GM19193 (cell line): ENCODE measurements around the gene SFT2D1.

Source experiments
- POLR2A ChIP-seq: IDR thresholded peaks from 4 replicates; pipeline ENCODE4 v1.6.1; 2011; ENCODE audit not compliant: insufficient read depth, insufficient read length; ENCODE audit errors: extremely low read depth

The SFT2D1 gene

DNA sequence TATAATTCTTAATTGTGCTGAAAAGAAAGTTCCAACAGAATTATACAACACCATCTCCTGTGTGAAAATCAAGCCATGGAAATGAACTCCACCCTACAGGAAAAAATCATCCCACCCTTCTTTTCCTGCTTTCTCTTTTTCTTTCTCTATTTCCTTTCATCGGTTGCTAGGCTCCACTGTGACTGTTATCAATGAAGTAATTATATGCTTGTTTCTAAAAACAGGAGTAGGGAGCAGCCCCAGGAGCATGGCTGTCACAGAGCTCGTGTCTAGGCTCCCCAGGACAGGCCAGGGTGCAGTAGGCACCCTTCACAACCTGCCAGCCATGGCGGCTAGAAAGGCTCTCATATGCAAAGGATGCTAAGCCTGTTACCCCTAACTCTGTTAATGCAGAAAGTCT is 27.4 kb upstream of the SFT2D1 start:
- TF ChIP-seq POLR2A = no peak

DNA sequence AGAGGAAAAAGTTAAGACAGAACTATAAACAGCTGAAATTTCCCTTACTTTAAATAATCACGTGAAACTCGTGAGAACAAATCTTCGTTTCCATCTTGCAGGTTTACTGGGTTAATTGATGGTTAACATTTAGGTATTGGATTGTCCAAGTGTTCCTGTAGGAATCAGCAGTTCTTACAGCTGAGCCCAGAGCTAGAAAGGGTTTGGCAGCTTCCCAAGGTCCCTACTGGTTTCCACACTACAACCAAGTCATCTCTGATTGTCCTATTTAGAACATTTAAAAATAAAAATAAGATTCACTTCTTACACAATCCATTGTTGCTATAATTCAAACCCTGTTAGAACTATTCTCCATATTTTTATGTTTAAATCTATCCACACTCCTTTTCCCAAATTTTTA is 24.6 kb upstream of the SFT2D1 start:
- TF ChIP-seq POLR2A = no peak

DNA sequence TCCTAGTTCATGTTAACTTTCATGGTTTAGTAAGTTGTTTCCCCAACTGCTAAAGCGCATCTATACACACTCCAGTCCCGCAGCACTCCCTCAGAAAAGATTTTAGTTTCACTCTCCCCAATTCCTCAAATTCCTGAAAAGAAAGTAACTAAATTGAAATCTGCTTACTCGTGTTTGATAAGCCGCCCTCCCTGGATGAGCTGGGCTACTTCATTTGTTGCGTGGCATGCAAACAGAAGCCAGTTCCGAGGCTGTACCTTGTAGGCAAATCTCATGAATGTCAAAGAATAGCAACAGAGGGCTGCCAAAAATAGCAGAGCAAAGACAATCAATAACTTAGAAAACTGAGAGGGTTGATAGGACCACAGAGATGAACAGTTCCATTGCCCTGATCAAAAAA is 23.5 kb upstream of the SFT2D1 start:
- TF ChIP-seq POLR2A = no peak

DNA sequence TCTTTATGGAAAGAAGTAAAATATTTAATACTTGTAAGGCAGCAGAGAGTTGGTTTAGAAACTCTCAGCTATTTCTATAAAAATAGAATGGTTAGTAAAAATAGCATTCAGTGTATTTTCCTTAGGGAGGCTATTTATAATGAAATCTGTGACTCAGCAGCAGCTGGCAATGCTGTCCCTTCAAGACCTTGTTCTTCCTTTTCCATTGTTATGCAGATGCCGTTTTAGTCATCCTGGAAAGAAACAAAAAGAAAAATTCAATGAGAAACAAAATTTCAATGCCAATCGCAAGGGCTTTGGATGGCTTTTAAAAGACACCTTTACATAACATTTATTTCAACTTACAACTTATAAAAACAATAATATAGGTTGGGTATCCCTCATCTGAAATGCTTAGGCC is 22.9 kb upstream of the SFT2D1 start:
- TF ChIP-seq POLR2A = no peak

DNA sequence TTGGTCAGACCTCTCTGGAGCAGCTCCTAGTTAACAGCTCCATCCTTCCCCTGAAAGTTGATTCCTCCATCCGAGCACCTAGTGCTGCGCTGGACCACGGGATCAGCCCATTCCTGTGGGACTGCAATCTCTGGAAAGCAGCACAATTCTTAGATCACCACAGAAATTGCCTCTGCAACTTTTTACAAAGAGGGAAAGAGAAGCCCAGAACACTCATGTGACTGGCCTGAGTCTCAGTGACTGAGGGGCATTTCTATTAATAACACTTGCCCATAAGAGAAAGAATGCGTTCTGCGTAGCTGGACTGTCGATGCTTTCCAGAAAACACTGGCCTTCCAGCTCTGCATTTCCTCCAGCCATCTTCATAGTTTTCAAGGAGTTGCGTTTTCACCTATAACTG is 22.1 kb upstream of the SFT2D1 start:
- no peak for TF ChIP-seq POLR2A

DNA sequence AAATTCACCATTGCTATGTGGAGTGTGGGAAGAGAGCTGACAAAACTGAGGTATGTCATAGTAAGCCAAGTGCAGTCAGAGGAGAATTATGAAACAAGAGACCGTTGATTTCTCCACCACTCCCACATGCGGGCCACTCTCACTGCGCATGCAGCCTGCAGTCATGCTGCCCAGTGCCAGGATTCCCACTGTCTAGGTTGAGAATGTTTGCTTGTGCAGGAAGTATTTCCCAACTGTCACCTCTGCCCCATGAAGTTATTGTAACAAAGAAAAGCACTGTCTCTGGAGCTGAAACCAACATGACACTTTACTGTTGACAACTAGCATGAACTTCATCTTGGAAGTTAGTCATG is 18.7 kb upstream of the SFT2D1 start:
- TF ChIP-seq POLR2A = no peak

DNA sequence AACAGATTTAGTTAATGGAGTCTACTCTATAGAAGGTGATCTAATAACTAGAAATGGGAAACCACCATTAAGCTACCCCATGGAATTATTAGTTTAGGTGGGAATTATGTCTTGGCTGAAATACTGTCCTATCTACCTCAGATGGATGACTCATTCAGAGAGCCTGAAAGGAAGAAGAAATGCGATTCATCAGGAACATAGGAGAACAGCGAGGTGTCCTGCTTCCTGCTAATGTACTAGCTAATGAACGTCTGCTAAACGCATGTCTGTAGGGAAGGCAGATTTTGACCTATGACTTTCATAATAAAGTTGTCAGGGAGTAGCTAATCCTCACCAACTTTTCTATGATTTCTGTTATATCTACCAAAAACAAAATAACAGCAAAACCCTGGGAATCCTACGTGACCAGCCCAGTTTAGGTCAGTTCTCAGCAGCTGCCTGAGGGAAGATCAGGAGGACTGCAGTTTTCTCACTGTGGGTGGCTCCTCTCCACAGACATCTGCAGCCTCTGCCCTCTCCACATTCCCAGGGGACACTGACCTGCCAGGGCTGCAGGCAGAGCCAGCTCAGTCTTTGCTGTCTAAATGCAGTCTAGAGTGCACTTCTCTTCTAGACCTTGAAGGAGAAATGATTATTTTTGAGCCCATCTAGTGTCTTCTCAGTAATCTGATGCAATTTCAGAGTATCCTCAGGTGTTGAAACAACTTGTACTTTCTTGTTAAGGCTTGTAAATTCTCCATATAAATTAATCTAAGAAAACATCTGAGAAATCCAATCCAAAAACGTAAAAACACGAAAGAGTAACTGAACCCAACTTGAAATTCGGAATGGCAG is 18.1 kb upstream of the SFT2D1 start:
- no peak for TF ChIP-seq POLR2A

DNA sequence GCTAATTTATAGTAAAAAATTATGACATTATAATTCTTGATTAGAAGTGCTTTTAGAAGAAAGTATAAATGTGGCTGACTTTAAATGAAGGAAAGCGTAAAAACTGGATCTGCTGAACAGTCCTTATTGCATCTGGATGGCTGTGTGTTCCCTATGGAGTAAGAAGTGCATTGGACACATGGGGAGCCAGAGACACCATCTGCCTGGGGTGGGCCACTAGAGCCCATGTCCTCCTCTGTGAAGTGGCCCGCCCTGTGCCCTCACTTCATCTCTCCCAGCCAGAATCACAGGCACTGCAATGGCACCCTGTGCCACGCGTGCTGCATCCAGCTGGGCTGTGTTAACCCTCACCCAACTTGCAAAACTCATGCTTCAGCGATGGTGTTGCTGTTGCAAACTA is 13.2 kb upstream of the SFT2D1 start:
- TF ChIP-seq POLR2A = no peak

DNA sequence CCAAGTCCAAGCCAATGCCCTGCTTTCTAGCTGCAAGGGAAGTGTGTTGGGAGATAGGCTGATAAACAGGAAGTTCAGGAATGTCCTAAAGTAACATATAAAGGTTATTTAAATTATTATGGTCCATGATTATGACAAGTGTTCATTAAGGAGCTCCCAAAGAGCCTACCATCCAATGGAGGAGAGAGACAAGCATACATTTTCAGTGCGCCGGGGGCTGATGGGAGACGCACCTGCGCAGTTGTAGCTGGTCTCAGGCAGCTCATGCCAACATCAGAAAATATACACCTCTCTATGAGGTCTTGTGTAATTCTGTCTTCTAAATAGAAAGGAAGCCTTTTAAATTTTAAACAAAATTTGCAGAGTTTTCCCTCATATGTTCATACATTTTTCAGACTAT is 12.6 kb upstream of the SFT2D1 start:
- no peak for TF ChIP-seq POLR2A

DNA sequence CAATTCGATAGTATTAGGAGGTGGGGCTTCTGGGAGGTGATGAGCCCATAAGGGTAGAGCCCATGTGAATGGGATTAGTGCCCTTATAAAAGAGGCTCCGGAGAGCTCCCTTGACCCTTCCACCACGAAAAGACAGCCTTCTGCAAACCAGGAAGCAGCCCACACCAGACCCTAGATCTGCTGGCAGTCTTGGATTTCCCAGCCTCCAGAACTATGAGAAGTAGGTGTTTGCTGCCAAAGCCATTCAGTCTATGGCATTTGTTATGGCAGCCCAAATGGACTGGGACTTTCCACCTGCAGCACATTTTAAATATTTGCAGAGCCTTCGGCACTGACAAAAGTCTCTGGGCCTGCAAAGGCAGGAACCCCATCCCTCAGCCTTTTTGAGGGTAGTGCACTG is 11.8 kb upstream of the SFT2D1 start:
- TF ChIP-seq POLR2A = no peak

DNA sequence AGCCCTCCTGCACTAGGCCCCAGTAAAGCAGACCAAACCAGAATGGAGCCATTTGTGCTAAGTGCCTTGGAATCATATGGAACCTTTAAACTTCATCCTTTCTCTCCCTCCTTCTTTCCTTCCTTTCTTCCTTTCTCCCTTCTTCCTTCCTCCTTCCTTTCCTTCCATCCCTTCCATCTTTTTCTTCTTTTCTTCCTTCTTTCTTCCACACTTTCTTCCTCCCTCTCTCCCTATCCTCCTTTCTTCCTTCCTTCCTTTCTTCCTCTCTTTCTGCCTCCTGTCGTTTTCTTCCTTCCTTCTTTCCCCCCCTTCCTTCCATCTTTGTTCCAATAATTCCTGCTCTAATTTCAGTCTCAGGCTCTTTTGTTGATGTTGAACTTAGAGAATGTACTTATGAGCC is 11.2 kb upstream of the SFT2D1 start:
- TF ChIP-seq POLR2A = no peak

DNA sequence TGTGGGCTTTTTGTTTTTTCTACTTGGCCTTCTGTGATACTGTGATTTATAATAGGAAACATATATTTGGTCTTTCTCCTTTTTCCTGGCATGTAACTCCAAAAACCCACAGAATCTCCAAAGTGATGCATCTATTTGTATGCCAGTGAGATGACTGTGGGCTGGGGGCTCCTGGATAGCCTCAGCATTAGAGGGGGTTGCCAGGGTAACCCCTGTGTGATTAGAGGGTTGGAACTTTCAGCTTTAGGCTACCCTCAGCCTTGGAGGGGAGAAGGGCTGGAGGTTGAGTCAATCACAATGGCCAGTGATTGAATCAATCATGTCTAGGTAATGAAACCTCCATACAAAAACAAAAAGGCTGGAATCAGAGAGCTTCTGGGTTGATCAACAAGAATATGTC is 10.6 kb upstream of the SFT2D1 start:
- TF ChIP-seq POLR2A = no peak

DNA sequence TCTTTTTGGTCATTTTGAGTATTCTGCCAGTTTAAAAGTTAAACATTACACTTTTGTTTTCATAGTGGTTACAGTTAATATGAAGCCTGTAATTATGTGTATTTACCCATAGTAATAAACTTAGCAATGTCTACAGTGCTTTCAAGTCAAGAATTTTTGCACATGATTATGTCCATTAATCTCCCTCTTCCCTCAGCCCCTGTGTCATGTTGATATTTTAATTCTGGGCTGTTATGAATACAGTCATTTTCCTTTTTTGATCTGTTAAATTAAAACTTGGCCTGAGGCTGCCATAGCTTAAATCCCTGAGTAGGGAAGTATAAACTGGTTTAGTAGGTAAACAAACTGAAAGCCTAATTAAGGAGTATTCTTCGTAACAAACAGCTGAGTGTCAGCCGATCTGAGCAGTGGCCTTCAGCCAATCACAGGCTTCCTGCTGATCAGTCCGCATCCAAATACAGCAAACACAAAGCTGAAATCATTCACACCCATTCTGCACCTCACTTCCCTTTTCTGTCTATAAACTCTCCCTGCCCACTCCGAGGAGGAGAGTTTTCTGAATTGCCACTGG is 9.5 kb upstream of the SFT2D1 start:
- no peak for TF ChIP-seq POLR2A

DNA sequence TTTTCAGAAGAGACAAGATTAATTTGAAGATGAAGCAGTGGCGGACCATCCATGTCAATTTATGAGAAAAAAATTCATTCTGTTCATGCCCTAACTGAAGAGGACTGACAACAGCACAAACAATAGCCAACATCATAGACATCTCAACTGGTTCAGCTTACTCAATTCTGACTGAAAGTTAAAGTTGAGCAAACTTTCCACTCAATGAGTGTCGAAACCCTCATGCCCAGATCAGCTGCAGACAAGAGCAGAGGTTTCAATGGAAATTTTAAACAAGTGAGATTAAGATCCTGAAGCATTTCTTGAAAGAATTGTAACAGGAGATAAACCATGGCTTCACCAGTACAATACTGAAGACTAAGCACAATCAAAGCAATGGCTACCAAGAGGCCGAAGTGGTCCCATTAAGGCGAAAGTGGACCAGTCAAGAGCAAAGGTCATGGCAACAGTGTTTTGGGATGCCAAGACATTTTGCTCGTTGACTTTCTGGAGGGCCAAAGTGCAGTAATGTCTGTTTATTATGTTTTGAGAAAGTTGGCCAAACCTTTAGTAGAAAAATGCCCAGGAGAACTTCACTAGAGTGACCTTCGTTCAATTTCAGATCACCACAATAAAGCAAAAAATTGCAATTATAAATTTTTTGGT is 6.1 kb upstream of the SFT2D1 start:
- TF ChIP-seq POLR2A = no peak

DNA sequence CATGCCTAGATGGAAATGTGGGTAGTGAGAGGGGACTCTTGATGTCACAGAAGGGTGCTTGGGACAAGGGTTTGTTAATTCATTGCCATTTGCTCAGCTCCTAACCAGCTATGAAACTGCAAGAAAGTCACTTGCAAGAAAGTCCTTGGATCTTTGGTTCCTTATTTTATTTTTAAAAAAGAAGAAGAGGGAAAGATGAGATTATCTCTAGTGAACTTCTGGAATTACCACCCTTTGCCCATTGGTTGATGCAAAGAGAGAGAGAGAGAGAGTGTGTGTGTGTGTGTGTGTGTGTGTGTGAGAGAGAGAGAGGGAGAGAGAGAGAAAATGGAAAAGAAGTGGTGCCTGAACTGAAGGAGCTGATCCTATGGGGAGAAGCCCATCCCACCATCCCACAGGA is 4.6 kb upstream of the SFT2D1 start:
- TF ChIP-seq POLR2A = no peak

DNA sequence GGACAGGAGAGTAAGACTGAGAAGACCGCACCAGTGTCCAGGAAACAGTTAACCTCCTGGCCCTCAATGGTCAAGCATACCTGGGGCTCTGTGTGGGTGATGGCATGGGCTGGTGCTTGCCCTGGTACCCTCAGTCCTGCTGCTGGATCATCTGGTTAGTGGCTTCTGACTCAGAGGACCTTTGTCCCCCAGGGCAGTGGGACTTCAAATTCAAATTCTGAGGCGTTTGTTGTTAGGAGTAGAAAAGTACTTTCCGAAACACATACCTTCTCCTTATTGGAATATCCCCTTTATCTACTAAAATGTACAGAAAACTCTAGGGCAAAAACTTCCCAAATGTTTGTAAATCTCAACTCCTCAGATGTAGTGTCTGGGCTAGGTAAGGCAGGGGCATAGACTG is 4.1 kb upstream of the SFT2D1 start:
- TF ChIP-seq POLR2A = no peak
